Epithelial cell of esophagus (primary cell): ENCODE results near the gene ZFYVE1.
"Not testable (repeated sequence)": the region's sequence is repeated elsewhere in the genome, so short reads cannot be mapped to it uniquely, and the experiment has no call there.

ENCODE experiments used
- DNase-seq: peaks from one replicate; pipeline ENCODE4 v3.0.0; 2010; ENCODE audit warnings: low read depth
- H3K4me3 ChIP-seq: 2 replicates; pipeline ENCODE4 v1.5.1; 2011; ENCODE audit warnings: mild to moderate bottlenecking, low read length, control low read depth
- CTCF ChIP-seq: IDR thresholded peaks from 2 replicates; pipeline ENCODE4 v1.5.1; 2011; ENCODE audit warnings: low read depth, mild to moderate bottlenecking, low read length, control low read depth, inconsistent platforms; ENCODE audit not compliant: insufficient read depth; ENCODE audit errors: missing control alignments

ZFYVE1 gene

GRCh38 chr14:72970058-72970630, 56.8 kb downstream of the ZFYVE1 start:
- no peak for TF ChIP-seq CTCF
- no peak overlapping the region for H3K4me3 ChIP-seq
- DNase-seq = no peak

- DNase-seq = no peak
- no peak for TF ChIP-seq CTCF
- H3K4me3 ChIP-seq = no peak overlapping the region
Measured at GRCh38 chr14:72968316-72968715, 58.6 kb downstream of the ZFYVE1 start.

- no peak for DNase-seq
- TF ChIP-seq CTCF = no peak
- H3K4me3 ChIP-seq = no peak overlapping the region
Measured at GRCh38 chr14:72966038-72966437, 60.9 kb downstream of the ZFYVE1 start.

- no peak for TF ChIP-seq CTCF
- DNase-seq = peak; percentile 56
Measured at GRCh38 chr14:72965249-72965648, 61.7 kb downstream of the ZFYVE1 start.

GRCh38 chr14:72962829-72963312, 64.0 kb downstream of the ZFYVE1 start:
- H3K4me3 ChIP-seq = no peak overlapping the region
- peak; percentile 78 for DNase-seq
- TF ChIP-seq CTCF = no peak

More at GRCh38 chr14:72965249-72965648, 61.7 kb downstream of the ZFYVE1 start:
- no peak overlapping the region for H3K4me3 ChIP-seq

GRCh38 chr14:72962336-72962754, 64.6 kb downstream of the ZFYVE1 start:
- DNase-seq = peak; percentile 71
- not testable (repeated sequence) for H3K4me3 ChIP-seq

- H3K4me3 ChIP-seq = no peak overlapping the region
- DNase-seq = peak; percentile 88
- TF ChIP-seq CTCF = no peak
Measured at GRCh38 chr14:72961579-72962335, 65.1 kb downstream of the ZFYVE1 start.

- not testable (repeated sequence) for H3K4me3 ChIP-seq
- peak; percentile 18 for DNase-seq
Measured at GRCh38 chr14:72961016-72961415, 65.9 kb downstream of the ZFYVE1 start.
